Kidney tubule cell (primary cell): ENCODE measurements around the gene ACAD9.
"Not testable (repeated sequence)": the region's sequence is repeated elsewhere in the genome, so short reads cannot be mapped to it uniquely, and the experiment has no call there.

Experiments used
- DNase-seq: peaks from one replicate; pipeline ENCODE4 v3.0.0-alpha.2; 2018; ENCODE audit warnings: low spot score

The ACAD9 gene

GRCh38 chr3:128895843-128896697 lies 16.6 kb downstream of the ACAD9 start:
- no peak for DNase-seq

- no peak for DNase-seq
Measured at GRCh38 chr3:128902426-128902825, 23.0 kb downstream of the ACAD9 start.

GRCh38 chr3:128903501-128903900 lies 24.1 kb downstream of the ACAD9 start:
- DNase-seq: no peak

GRCh38 chr3:128906031-128906803 lies 26.8 kb downstream of the ACAD9 start:
- DNase-seq: no peak

- DNase-seq: no peak
Measured at GRCh38 chr3:128906804-128907525, 27.5 kb downstream of the ACAD9 start.

- DNase-seq: no peak
Measured at GRCh38 chr3:128907706-128908445, 28.5 kb downstream of the ACAD9 start.

GRCh38 chr3:128908951-128909350 lies 29.5 kb downstream of the ACAD9 start:
- DNase-seq: no peak

- DNase-seq: no peak
Measured at GRCh38 chr3:128910006-128910405, 30.6 kb downstream of the ACAD9 start.

- DNase-seq: no peak
Measured at GRCh38 chr3:128911911-128912310, 32.5 kb downstream of the ACAD9 start.

GRCh38 chr3:128914966-128915645 lies 35.7 kb downstream of the ACAD9 start:
- no peak for DNase-seq

GRCh38 chr3:128917291-128917690 lies 37.9 kb downstream of the ACAD9 start:
- DNase-seq: no peak

- no peak for DNase-seq
Measured at GRCh38 chr3:128919988-128920387, 40.6 kb downstream of the ACAD9 start.

GRCh38 chr3:128922804-128923459 lies 43.5 kb downstream of the ACAD9 start:
- DNase-seq: no peak

GRCh38 chr3:128923576-128923975 lies 44.2 kb downstream of the ACAD9 start:
- DNase-seq: no peak

GRCh38 chr3:128923986-128924385 lies 44.6 kb downstream of the ACAD9 start:
- not testable (repeated sequence) for DNase-seq

- DNase-seq: no peak
Measured at GRCh38 chr3:128929364-128929763, 49.9 kb downstream of the ACAD9 start.

GRCh38 chr3:128931046-128931445 lies 51.6 kb downstream of the ACAD9 start:
- DNase-seq: no peak

- DNase-seq: no peak
Measured at GRCh38 chr3:128932516-128933212, 53.2 kb downstream of the ACAD9 start.

- no peak for DNase-seq
Measured at GRCh38 chr3:128933213-128933921, 53.9 kb downstream of the ACAD9 start.

- DNase-seq: no peak
Measured at GRCh38 chr3:128933922-128934253, 54.5 kb downstream of the ACAD9 start.
